IPS-NIHi11 (cell line): Measurements from ENCODE around the gene ALPG.
"Not testable (repeated sequence)": the region's sequence is repeated elsewhere in the genome, so short reads cannot be mapped to it uniquely, and the experiment has no call there.

Experiments
- DNase-seq: peaks from one replicate; pipeline ENCODE4 v3.0.0; 2012; ENCODE audit warnings: mixed read lengths, low spot score

Gene ALPG

GRCh38 chr2:232396683-232397082 is 10.0 kb upstream of the ALPG start:
- DNase-seq: no peak

- no peak for DNase-seq
These were observed 8.2 kb upstream of the ALPG start for GRCh38 chr2:232398293-232399034.

DNA sequence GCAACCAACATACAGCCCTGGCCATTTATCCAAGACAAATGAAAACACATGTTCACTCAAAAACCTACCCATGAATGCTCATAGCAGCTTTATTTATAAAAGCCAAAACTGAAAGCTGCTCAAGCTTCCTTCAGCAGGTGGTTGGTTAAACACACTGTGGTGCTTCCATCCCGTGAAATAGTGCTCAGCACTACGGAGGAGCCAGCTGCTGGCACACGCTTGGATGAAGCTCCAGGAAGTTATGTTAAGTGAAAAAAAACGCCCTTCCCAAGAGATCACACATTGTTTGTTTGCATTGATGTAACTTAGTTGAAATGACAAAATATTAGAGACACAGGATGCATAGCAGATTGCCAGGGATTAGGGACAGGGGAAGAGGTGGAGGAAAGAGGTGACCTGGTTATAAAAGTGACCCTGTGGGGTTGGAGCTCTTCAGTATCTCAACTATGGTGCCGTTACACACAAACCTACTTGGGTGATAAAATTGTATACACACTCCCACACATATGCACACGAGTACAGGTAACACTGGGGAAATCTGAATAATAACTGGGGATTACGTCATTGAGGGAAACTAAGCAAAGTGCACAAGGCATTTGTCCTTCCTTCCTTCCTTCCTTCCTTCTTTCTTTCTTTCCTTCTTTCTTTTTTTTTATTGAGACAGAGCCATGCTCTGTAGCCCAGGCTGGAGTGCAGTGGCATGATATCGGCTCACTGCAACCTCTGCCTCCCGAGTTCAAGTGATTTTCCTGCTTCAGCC is 6.2 kb upstream of the ALPG start:
- no peak for DNase-seq

DNA sequence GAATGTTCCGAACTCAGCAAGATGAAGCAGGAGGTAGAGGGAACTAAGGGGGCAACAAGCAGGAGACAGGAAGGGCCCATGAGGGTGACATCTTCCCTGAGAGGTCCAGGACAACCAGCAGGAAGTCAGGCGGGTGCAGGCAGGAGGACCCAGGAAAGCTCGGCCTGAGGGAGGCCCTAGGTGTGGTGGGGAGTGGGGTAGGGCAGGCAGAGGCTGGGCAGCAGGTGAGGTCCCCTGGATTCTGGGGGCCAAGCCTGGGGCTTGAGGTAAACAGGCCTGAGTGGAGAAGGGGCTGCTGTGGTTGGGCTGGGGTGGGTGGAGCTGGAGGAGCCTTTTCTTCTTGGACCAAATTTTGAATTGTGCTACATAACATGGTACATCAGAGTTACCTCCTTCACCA is 4.1 kb upstream of the ALPG start:
- no peak for DNase-seq

- DNase-seq: no peak
These were observed 617 bp upstream of the ALPG start for GRCh38 chr2:232405943-232406510.

DNA sequence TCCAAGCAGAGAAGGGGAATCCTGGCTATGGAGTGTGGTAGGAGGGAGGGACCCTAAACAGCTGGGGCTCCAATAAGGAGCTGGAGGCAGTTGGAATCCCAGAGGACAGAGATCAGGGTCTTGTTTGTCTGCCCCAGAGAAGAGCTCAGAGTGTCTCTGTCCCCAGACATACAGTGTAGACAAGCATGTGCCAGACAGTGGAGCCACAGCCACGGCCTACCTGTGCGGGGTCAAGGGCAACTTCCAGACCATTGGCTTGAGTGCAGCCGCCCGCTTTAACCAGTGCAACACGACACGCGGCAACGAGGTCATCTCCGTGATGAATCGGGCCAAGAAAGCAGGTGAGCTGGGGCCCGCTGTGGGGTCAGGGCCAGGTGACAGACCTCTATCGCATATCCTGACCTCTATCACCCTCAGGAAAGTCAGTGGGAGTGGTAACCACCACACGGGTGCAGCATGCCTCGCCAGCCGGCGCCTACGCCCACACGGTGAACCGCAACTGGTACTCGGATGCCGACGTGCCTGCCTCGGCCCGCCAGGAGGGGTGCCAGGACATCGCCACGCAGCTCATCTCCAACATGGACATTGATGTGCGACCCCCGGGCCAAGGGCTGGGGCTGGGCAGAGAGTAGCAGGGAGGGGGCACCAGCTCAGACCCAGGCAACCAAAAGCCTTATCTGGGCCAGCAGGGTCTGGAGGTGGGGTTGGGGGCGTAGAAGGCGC is 945 bp downstream of the ALPG start:
- DNase-seq: not testable (repeated sequence)

- DNase-seq: not testable (repeated sequence)
These were observed 1.6 kb downstream of the ALPG start for GRCh38 chr2:232408269-232408668.

- DNase-seq: not testable (repeated sequence)
These were observed 3.0 kb downstream of the ALPG start for GRCh38 chr2:232409617-232410016.

DNA sequence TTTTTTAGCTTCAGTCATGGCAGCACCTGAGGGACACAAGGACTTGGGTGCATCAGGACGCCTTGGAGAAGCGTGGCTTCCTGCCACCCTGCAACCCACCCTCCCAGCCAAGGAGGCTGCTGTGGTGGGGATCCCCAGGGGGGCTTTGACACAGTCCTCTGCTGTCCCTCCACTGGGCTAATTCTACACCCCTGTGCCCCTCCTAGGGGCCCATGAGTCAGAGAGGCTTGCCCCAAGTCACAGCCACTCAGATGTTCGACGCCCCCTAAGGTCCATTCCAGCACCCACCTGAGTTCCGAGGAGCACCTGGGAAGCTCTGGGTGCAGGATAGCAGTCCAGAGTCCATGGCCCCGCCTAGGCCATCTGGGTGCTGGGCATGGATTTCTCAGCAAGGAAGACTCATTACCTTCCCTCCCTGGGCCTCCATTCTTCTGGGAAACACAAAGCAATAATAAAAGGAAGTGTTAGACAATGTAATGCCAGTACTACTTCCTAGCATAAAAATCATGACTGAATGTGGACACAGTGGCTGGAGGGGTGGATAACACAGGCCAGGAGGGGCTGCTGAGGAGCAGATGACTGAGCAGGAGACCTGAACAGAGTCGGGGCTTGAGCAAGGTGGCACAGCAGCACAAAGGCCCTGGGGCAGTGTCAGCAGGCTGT is 3.7 kb downstream of the ALPG start:
- no peak for DNase-seq

DNA sequence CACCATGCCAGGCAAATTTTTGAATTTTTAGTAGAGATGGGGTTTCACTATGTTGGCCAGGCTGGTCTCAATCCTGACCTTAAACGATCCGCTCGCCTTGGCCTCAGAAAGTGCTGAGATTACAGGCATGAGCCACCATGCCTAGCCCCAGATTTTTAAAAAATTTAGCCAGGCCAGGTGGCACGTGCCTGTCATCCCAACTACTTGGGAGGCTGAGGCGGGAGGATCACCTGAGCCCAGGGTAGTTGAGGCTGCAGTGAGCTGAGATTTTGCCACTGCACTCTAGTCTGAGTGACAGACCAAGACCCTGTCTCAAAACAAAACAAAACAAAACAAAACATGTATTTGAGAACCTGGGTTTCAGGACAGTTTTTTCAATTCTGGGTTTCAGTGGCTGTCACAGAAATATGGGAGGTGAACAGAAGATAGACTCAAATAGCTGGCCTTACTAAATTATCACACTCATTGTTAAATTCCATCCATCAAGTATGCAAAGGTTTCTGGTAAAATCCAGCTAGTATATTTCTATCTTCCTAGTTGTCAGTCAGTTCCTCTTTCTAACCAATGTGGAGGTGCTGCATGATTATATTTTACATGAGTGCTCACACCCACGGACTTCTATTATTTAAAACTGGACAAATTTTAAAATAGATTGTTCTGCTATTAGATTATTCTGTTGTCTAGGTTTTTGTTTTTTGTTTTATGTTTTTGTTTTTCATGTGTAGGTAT is 5.4 kb downstream of the ALPG start:
- DNase-seq: no peak

- DNase-seq: no peak
These were observed 6.3 kb downstream of the ALPG start for GRCh38 chr2:232412986-232413385.

- no peak for DNase-seq
These were observed 8.6 kb downstream of the ALPG start for GRCh38 chr2:232415138-232415690.

DNA sequence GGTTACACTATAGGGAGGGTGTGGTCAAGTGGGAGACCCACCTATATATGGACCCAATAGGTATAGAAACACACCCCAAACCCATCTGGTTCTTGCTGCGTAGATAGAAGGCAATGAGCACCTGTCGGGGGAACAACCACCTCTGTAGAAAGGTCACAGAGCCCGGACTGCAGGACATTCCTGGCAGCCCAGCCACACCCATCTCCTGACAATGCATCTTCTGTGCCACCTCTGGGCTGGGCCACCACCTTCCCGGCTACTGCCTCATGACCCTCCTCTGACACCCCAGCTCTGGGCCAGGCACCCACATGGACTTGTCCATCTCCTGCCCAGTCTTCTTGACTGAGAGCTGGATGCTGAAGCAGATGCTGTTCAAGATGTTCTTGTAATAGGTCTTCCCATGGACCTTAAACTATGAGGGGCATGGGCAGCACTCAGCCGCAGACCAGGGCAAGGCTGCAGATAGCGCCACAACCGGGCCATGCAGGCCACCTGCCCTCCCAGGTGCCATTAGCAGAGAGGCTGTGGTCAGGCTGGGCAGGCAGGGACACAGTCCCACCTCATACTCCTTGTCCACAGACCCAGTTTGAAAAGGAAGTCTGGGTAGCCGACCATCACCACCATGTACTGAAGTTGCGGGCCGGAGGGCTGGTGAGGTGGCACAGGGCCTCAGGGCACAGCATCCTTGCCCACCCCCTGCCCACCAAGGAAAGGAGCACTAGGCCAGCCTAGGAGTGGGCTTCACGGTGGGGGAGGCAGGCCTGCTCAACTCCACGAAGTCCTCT is 9.3 kb downstream of the ALPG start:
- no peak for DNase-seq

GRCh38 chr2:232416521-232417470 is 10.2 kb downstream of the ALPG start:
- no peak for DNase-seq

DNA sequence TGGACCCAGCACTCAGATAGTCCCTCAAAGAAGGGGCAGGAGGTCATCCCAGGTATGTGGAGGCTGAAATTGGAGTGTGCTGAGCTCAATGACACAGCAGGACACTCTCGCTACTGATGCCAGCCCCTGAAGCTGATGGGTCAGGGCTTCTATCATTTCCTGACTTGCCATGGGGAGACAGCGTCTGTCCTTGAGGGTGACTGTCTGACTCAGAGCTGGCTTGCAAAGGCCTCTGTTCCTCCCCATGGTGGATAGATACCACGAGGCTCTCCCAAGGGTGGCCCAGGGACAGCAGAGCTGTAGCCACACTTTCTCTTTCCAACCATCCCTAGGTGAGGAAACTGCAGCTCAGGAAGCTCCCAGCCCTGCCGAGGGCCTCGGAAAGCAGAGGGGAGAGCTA is 10.8 kb downstream of the ALPG start:
- DNase-seq: no peak

GRCh38 chr2:232418056-232418455 is 11.4 kb downstream of the ALPG start:
- DNase-seq: no peak

GRCh38 chr2:232418466-232419244 is 12.0 kb downstream of the ALPG start:
- DNase-seq: peak; percentile 46
